Measurements from ENCODE around the gene SLC4A5.
"Not testable (repeated sequence)": the region's sequence is repeated elsewhere in the genome, so short reads cannot be mapped to it uniquely, and the experiment has no call there.

The SLC4A5 gene

GRCh38 chr2:74188696-74189095 lies 154.5 kb downstream of the SLC4A5 start:
- DNase-seq (ENCODE audit: low spot score), result no peak
- no peak for TF ChIP-seq CTCF (IDR thresholded peaks at IDR 0.05; ENCODE audit: extremely low read depth, missing control alignments)

GRCh38 chr2:74188018-74188601 lies 155.1 kb downstream of the SLC4A5 start:
- TF ChIP-seq CTCF (IDR thresholded peaks at IDR 0.05; ENCODE audit: extremely low read depth, missing control alignments), result no peak
- no peak for DNase-seq (ENCODE audit: low spot score)

- DNase-seq (ENCODE audit: low spot score), result not testable (repeated sequence)
These were observed 156.5 kb downstream of the SLC4A5 start for GRCh38 chr2:74186706-74187105.

- DNase-seq (ENCODE audit: low spot score), result peak; percentile 61
- TF ChIP-seq CTCF (IDR thresholded peaks at IDR 0.05; ENCODE audit: extremely low read depth, missing control alignments), result no peak
These were observed 157.2 kb downstream of the SLC4A5 start for GRCh38 chr2:74186038-74186437.

GRCh38 chr2:74183878-74184277 lies 159.3 kb downstream of the SLC4A5 start:
- TF ChIP-seq CTCF (IDR thresholded peaks at IDR 0.05; ENCODE audit: extremely low read depth, missing control alignments), result no peak
- no peak for DNase-seq (ENCODE audit: low spot score)

- no peak for TF ChIP-seq CTCF (IDR thresholded peaks at IDR 0.05; ENCODE audit: extremely low read depth, missing control alignments)
- peak; percentile 63 for DNase-seq (ENCODE audit: low spot score)
These were observed 161.5 kb downstream of the SLC4A5 start for GRCh38 chr2:74181739-74182138.

- DNase-seq (ENCODE audit: low spot score), result no peak
- no peak for TF ChIP-seq CTCF (IDR thresholded peaks at IDR 0.05; ENCODE audit: extremely low read depth, missing control alignments)
These were observed 164.0 kb downstream of the SLC4A5 start for GRCh38 chr2:74179063-74179865.
